ENCODE measurements around the gene HOXB8.

Gene HOXB8

DNA sequence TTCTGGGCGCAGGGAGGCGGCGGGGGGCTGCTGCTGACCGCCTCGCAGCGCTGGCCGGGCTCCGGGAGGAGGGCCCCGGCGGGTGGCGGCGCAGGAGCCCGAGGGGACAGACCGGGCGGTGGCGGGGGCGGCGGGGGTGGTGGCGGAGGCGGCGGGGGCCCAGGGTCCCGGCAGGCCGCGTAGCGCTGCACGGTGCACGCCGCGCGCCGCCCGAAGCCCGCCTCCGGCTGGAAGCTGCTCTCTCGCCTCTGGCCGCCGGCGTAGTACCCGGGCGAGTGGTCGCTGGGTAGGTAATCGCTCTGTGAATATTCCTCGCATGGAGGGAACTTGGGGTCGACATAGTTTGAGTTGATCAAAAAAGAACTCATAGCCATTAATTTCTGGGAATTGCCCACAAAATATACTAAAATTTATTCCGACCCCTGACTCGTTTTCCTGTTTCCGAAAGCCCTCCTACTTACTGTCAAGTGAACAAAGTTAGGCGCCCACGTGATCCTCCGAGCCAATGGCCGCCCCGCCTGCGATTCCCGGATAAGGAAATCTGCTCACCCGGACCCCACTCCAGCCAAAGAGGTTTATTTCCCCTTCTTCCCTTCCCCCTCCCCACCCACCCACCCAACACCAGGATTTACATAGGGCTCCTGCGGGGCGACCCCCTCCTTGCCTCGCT, 37.0 kb downstream of the HOXB8 start, which contains the start of gene HOXB4:
Gene HOXB4 (minus strand): TSS at position 405 of the 670 bp plus-strand sequence. CDS start 31 bp downstream, at position 374.
- H3K36me3 Mint-ChIP-seq (ENCODE audit: low read depth), result peaks cover 72% of the 10 kb centered on the region
- TF ChIP-seq, protein P1, sequence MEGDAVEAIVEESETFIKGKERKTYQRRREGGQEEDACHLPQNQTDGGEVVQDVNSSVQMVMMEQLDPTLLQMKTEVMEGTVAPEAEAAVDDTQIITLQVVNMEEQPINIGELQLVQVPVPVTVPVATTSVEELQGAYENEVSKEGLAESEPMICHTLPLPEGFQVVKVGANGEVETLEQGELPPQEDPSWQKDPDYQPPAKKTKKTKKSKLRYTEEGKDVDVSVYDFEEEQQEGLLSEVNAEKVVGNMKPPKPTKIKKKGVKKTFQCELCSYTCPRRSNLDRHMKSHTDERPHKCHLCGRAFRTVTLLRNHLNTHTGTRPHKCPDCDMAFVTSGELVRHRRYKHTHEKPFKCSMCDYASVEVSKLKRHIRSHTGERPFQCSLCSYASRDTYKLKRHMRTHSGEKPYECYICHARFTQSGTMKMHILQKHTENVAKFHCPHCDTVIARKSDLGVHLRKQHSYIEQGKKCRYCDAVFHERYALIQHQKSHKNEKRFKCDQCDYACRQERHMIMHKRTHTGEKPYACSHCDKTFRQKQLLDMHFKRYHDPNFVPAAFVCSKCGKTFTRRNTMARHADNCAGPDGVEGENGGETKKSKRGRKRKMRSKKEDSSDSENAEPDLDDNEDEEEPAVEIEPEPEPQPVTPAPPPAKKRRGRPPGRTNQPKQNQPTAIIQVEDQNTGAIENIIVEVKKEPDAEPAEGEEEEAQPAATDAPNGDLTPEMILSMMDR (IDR thresholded peaks at IDR 0.05), result no peak
- H3K27me3 Mint-ChIP-seq (ENCODE audit: low read depth, poor library complexity), result peaks cover 3% of the 10 kb centered on the region
- peak within 1 kb of the TSS; percentile 100 for H3K27ac Mint-ChIP-seq
- H3K9me3 Mint-ChIP-seq, result no peaks in the 10 kb centered on the region
- H3K4me1 Mint-ChIP-seq, result peaks cover 46% of the 10 kb centered on the region
- peak within 1 kb of the TSS; percentile 99 for H3K4me3 Mint-ChIP-seq
- DNase-seq, result peak; percentile 80

DNA sequence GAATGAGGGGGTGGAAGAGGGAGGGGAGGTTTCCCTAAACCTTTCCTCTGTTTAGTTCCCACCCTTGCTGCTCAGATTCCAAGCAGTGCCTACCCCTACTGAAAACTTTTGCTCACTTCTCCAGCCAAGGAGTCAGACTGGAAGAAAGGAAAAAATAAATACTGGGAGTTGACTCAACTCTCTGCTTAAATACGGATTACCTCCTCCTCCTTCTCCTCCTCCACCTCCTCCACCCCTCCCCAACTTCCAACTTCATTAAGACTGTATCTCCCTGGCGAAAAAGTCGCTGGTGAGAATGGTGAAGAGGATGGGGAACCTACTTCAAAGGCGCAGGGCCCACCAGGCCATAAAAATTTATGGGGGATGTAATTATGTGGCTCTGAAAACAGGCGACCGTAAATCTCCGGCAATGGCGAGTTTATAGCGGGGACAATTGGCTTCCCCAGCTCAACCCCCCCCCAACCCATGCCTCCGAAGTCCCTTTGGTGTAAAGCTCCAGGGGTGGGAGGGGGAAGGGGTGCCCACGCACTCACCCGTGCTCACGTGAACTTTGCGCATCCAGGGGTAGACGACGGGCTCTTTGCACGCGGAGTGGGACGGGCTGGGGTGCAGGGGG, 37.7 kb downstream of the HOXB8 start:
- TF ChIP-seq, protein P1 (IDR thresholded peaks at IDR 0.05), result no peak
- H3K27ac Mint-ChIP-seq, result peak overlapping the region; percentile 100
- peaks cover 69% of the 10 kb centered on the region for H3K36me3 Mint-ChIP-seq (ENCODE audit: low read depth)
- H3K4me3 Mint-ChIP-seq, result peak overlapping the region; percentile 91
- H3K9me3 Mint-ChIP-seq, result no peaks in the 10 kb centered on the region
- peaks cover 3% of the 10 kb centered on the region for H3K27me3 Mint-ChIP-seq (ENCODE audit: low read depth, poor library complexity)
- H3K4me1 Mint-ChIP-seq, result peaks cover 39% of the 10 kb centered on the region
- peak; percentile 85 for DNase-seq

DNA sequence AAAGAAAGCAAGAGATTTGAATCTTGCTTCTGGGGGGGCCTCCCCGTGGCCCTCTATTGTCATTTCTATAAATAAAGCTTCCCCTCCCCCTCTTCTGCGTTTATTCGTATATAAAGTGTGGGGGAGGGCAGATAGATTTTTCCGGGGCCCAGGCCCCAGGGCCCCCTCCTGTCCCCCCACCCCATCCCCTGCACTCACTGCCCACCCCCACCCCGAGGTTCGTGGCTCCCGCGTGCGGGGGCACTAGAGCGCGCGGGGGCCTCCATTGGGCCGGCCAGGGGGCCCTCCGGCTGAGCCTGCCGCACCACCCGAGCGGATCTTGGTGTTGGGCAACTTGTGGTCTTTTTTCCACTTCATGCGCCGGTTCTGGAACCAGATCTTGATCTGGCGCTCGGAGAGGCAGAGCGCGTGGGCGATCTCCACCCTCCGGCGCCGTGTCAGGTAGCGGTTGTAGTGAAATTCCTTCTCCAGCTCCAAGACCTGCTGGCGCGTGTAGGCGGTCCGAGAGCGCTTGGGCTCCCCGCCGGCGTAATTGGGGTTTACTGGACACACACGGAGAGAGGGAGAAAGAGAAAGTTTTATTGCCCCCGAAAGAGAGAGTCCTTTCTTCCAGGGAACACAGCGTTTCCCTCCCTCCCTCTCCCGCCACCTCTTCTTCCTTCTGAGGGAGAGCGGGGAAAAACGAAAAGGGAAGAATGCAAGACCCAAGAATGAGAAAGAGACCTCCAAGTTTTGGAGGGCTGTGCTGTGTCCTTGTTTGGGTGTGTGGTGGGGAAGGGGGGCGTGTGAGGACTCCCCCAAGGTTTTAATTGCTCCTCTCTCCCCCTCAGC, 38.4 kb downstream of the HOXB8 start:
- peak; percentile 71 for DNase-seq
- H3K9me3 Mint-ChIP-seq, result no peaks in the 10 kb centered on the region
- peak overlapping the region; percentile 91 for H3K4me3 Mint-ChIP-seq
- peaks cover 38% of the 10 kb centered on the region for H3K4me1 Mint-ChIP-seq
- H3K27me3 Mint-ChIP-seq (ENCODE audit: low read depth, poor library complexity), result peaks cover 3% of the 10 kb centered on the region
- H3K36me3 Mint-ChIP-seq (ENCODE audit: low read depth), result peaks cover 66% of the 10 kb centered on the region
- H3K27ac Mint-ChIP-seq, result peak overlapping the region; percentile 100
- TF ChIP-seq, protein P1 (IDR thresholded peaks at IDR 0.05), result no peak

DNA sequence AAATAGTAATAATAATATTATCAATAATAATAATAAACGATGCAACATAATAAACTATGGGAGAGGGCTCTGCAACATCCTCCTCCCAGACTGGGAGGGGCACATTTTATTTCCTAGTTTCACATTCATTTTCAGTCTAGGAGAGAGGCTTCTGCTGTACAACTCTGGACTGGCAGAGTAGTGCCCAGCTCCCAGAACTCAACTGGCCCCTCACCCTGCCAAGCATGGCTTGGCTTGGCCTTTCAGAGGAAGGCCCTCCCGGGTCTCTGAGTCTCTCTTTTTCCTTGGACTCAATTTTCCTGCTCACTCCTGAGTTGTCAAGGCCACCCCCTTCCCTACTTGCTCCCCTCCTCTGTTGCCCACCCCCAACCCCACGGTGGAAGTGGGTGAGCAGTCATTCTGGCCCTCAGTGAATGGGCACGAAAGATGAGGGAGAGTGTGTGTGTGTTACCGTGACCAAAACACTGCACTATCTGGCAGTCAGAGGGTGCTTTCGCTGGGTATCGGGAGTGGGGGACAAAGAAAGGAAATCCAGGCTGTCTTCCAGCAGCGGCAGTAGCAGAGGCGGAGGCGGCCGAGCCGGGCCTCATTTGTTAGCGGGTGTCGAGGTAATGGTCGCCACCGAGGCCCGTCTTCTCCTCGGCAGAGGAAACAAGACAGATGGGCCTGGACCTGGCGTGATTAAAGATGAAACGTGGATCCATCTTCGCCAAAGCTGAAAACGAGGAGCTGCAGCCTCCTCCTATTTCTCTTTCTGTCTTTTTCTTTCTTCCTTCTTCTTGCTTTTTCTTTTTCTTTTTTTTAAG, 39.2 kb downstream of the HOXB8 start:
- TF ChIP-seq, protein P1 (IDR thresholded peaks at IDR 0.05), result no peak
- Mint-ChIP-seq H3K4me3 (no peak overlapping the region), H3K36me3 (ENCODE audit: low read depth) (peaks cover 65% of the 10 kb centered on the region), H3K4me1 (peaks cover 33% of the 10 kb centered on the region), H3K27me3 (ENCODE audit: low read depth, poor library complexity) (peaks cover 3% of the 10 kb centered on the region), H3K9me3 (no peaks in the 10 kb centered on the region), H3K27ac (no peak overlapping the region)
- no peak for DNase-seq

DNA sequence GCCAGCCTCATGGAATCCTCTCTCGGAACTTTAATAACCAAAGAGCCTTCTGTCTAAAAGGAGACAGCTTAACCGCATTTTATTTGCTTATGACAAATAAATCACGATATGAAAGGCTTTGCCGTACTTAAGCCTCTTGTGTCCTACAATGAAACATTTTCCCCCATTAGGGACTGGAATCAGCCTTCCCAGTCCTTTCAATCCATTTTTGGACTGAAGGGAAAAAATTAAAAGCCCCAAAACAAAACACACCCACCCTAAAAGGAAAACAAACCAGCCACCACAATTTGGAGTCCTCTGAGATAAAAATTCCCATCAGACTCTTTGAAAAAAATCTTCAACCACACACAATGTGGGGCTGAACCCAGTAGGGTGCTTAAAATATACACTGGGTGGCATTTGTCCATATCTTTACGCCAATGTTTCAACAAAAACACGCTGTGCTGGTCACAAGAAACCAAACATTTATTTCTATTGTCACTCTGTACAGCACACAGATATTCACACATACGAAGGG, 40.0 kb downstream of the HOXB8 start:
- H3K4me3 Mint-ChIP-seq, result no peak overlapping the region
- peaks cover 26% of the 10 kb centered on the region for H3K4me1 Mint-ChIP-seq
- no peak overlapping the region for H3K27ac Mint-ChIP-seq
- H3K27me3 Mint-ChIP-seq (ENCODE audit: low read depth, poor library complexity), result peaks cover 3% of the 10 kb centered on the region
- DNase-seq, result no peak
- no peaks in the 10 kb centered on the region for H3K9me3 Mint-ChIP-seq
- H3K36me3 Mint-ChIP-seq (ENCODE audit: low read depth), result peaks cover 65% of the 10 kb centered on the region
- TF ChIP-seq, protein P1 (IDR thresholded peaks at IDR 0.05), result no peak
